ENCODE measurements around the gene SMARCA5.
A peak's percentile ranks its signal among the peaks of the same experiment; 100 is the strongest.

Gene SMARCA5

GRCh38 chr4:143538979-143539669 lies 25.6 kb downstream of the SMARCA5 start:
- DNase-seq: no peak

GRCh38 chr4:143539670-143540023 lies 26.1 kb downstream of the SMARCA5 start:
- no peak for DNase-seq

GRCh38 chr4:143549928-143550327 lies 36.4 kb downstream of the SMARCA5 start:
- DNase-seq: no peak

- no peak for DNase-seq
Observed at GRCh38 chr4:143554728-143555597, 41.5 kb downstream of the SMARCA5 start.

GRCh38 chr4:143555676-143556075 lies 42.2 kb downstream of the SMARCA5 start:
- no peak for DNase-seq

GRCh38 chr4:143558286-143558685 lies 44.8 kb downstream of the SMARCA5 start:
- no peak for DNase-seq

- DNase-seq: peak; percentile 79
Observed at GRCh38 chr4:143558823-143559756, 45.6 kb downstream of the SMARCA5 start.

- DNase-seq: no peak
Observed at GRCh38 chr4:143559757-143560147, 46.2 kb downstream of the SMARCA5 start.

- DNase-seq: no peak
Observed at GRCh38 chr4:143564472-143564871, 51.0 kb downstream of the SMARCA5 start.

GRCh38 chr4:143575331-143575730 lies 61.8 kb downstream of the SMARCA5 start:
- no peak for DNase-seq

GRCh38 chr4:143581331-143581946 lies 67.9 kb downstream of the SMARCA5 start:
- no peak for DNase-seq

GRCh38 chr4:143585548-143585947 lies 72.0 kb downstream of the SMARCA5 start:
- no peak for DNase-seq

GRCh38 chr4:143586080-143586479 lies 72.6 kb downstream of the SMARCA5 start:
- no peak for DNase-seq

- no peak for DNase-seq
Observed at GRCh38 chr4:143587703-143588102, 74.2 kb downstream of the SMARCA5 start.

GRCh38 chr4:143597276-143597675 lies 83.8 kb downstream of the SMARCA5 start:
- DNase-seq: no peak

GRCh38 chr4:143598816-143599215 lies 85.3 kb downstream of the SMARCA5 start:
- DNase-seq: no peak

GRCh38 chr4:143599827-143600226 lies 86.3 kb downstream of the SMARCA5 start:
- DNase-seq: no peak

- DNase-seq: no peak
Observed at GRCh38 chr4:143606480-143606879, 93.0 kb downstream of the SMARCA5 start.

Measured in right hindlimb (tissue), 1 donor.